ENCODE measurements around the gene ZNF618. TPM values are rescaled to one million over a fixed set of nuclear protein-coding genes. Genes with fewer than 3 reads are reported as not detected.

ZNF618 gene
- total and polyA plus RNA-seq, 2 experiments from 2014 or later = 20.0 to 26.0 TPM

DNA sequence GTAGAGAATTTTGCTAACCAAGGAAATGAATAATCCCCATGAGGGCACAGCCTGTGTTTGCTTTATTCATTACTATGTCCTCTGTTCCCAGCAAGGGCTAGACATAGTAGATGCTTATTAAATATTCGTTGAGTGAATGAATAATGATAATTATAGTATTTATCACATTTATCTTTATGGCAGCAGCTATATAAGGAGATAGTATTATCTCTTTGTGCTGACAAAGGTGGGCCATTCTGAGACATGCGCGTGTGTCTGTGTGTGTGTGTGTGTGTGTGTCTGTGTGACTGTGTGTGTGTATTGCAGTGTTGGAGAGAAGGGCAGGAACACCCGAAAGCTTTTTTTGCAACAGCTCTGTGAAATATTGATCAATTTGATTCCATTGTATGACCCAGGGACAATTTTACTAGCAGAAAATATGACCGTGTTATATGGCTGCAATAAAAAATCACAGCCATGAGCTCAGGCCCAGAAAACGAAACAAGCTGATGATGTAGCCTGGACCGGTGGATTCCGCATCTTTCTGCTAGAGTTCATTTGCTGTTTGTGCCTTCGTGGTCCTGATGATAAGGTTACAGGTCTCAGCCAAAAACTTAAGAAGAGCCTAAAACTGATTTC, 39.8 kb downstream of the ZNF618 start:
- Histone ChIP-seq H3K27me3 (no peaks in the 10 kb centered on the region), H3K27ac (no peak overlapping the region), H3K36me3 (no peaks in the 10 kb centered on the region), H3K4me1 (ENCODE audit: low read depth) (no peaks in the 10 kb centered on the region), H3K9me3 (ENCODE audit: low read depth) (no peaks in the 10 kb centered on the region), H3K4me3 (no peak overlapping the region)
- DNase-seq (ENCODE audit: low read depth in 1 of 2, low spot score in 1 of 2) = no peak
- TF ChIP-seq, protein P1, sequence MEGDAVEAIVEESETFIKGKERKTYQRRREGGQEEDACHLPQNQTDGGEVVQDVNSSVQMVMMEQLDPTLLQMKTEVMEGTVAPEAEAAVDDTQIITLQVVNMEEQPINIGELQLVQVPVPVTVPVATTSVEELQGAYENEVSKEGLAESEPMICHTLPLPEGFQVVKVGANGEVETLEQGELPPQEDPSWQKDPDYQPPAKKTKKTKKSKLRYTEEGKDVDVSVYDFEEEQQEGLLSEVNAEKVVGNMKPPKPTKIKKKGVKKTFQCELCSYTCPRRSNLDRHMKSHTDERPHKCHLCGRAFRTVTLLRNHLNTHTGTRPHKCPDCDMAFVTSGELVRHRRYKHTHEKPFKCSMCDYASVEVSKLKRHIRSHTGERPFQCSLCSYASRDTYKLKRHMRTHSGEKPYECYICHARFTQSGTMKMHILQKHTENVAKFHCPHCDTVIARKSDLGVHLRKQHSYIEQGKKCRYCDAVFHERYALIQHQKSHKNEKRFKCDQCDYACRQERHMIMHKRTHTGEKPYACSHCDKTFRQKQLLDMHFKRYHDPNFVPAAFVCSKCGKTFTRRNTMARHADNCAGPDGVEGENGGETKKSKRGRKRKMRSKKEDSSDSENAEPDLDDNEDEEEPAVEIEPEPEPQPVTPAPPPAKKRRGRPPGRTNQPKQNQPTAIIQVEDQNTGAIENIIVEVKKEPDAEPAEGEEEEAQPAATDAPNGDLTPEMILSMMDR (IDR thresholded peaks at IDR 0.05; ENCODE audit: low read depth, low read length) = no peak

DNA sequence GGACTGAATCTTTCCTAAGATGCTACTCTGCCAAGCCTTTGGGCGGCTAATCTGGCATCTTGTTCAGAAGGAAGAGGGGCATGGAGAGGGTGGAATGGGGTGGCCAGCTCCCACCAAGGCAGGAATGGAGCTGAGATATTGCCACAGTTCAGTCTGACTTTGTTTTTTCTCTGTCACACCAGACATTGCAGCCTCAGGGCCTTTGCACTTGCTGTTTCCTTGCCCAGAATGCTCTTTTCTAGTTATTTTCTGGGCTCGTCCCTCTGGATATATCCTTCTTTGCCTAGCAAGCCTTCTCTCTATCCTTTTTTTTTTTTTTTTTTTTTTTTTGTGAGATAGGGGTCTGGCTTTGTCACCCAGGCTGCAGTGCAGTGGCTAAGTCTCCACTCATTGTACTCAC, 40.8 kb downstream of the ZNF618 start:
- no peak overlapping the region for H3K4me3 ChIP-seq
- no peak overlapping the region for H3K27ac ChIP-seq
- H3K9me3 ChIP-seq (ENCODE audit: low read depth) = no peaks in the 10 kb centered on the region
- H3K27me3 ChIP-seq = no peaks in the 10 kb centered on the region
- H3K36me3 ChIP-seq = no peaks in the 10 kb centered on the region
- H3K4me1 ChIP-seq (ENCODE audit: low read depth) = no peaks in the 10 kb centered on the region
- no peak for DNase-seq (ENCODE audit: low read depth in 1 of 2, low spot score in 1 of 2)
- TF ChIP-seq, protein P1 (IDR thresholded peaks at IDR 0.05; ENCODE audit: low read depth, low read length) = no peak

DNA sequence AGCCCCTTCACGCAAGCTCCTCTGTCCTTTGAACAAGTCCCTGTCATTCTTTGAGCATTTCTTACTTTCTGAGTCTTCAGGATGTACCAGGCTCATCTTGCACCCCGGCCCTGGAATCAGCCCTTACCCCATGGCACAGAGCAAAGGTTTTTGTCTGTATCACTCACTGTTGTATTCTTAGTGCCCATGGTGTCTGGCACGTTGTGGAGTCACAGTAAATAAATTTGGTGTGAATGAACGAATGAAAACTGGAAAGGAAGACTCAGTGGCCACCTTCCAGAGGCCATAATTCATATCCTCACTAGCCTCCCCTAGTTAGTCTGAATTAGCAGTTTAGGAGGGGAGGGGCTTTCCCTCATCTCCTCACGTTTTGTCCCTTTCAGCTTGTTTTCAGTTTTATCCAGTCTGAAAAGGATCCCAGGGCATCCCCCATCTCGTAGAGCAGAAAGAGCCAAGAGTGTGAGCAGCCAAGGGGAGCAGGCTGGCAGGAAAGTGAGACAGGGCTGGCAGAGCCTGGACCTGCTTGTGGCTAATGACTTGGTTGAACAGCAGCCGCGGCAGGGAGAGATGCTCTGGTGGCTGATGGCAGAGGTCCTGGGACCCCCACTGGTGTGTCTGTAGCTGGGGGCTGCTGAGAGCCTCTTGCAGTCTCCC, 42.7 kb downstream of the ZNF618 start:
- no peak for DNase-seq (ENCODE audit: low read depth in 1 of 2, low spot score in 1 of 2)
- no peak overlapping the region for H3K27ac ChIP-seq
- H3K36me3 ChIP-seq = no peaks in the 10 kb centered on the region
- no peaks in the 10 kb centered on the region for H3K4me1 ChIP-seq (ENCODE audit: low read depth)
- no peaks in the 10 kb centered on the region for H3K9me3 ChIP-seq (ENCODE audit: low read depth)
- H3K4me3 ChIP-seq = no peak overlapping the region
- H3K27me3 ChIP-seq = no peaks in the 10 kb centered on the region
- TF ChIP-seq, protein P1 (IDR thresholded peaks at IDR 0.05; ENCODE audit: low read depth, low read length) = no peak

DNA sequence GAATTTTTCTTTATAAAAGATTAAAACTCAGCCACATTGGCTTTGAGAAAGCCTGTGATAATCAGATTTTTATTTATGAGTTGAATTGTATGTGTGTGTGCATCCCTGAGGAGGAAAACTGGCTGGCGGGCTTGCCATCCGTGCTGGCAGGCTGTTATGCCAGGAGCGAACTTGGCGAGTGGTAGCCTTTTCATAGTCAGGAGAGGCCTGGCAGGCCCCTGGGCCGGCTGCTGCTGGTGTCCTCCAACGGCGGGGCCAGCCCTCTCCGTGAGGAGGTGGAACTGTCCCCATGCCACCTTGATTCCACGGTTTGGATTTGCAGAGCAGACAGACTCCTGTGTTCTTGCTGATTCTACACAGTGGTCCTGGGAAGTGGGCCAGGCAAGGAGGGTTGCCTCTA, 43.3 kb downstream of the ZNF618 start:
- no peaks in the 10 kb centered on the region for H3K27me3 ChIP-seq
- DNase-seq (ENCODE audit: low read depth in 1 of 2, low spot score in 1 of 2) = no peak
- no peak overlapping the region for H3K4me3 ChIP-seq
- H3K9me3 ChIP-seq (ENCODE audit: low read depth) = no peaks in the 10 kb centered on the region
- H3K36me3 ChIP-seq = no peaks in the 10 kb centered on the region
- TF ChIP-seq, protein P1 (IDR thresholded peaks at IDR 0.05; ENCODE audit: low read depth, low read length) = no peak
- no peak overlapping the region for H3K27ac ChIP-seq
- no peaks in the 10 kb centered on the region for H3K4me1 ChIP-seq (ENCODE audit: low read depth)

DNA sequence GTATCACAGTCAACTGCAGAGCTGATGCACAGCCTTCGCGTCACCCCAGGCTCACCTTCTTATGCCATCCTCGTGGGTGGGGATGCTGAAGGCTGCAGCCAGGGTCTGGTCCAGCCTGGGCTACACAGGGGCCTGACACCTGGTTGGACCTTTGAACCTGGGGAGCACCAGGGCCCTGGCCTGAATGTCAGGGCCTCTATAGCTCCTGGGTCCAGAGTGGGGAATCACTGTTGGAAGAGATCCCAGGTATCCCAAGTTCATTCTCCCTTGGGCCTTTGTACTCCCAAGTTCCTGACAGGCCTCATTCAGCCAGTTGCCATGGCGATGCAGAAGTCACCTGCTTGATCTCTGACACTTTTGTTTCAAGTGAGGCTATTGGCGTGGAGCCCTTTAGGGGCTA, 43.8 kb downstream of the ZNF618 start:
- TF ChIP-seq, protein P1 (IDR thresholded peaks at IDR 0.05; ENCODE audit: low read depth, low read length) = no peak
- no peak for DNase-seq (ENCODE audit: low read depth in 1 of 2, low spot score in 1 of 2)
- Histone ChIP-seq H3K4me3 (no peak overlapping the region), H3K4me1 (ENCODE audit: low read depth) (no peaks in the 10 kb centered on the region), H3K36me3 (no peaks in the 10 kb centered on the region), H3K27me3 (no peaks in the 10 kb centered on the region), H3K27ac (no peak overlapping the region), H3K9me3 (ENCODE audit: low read depth) (no peaks in the 10 kb centered on the region)

Data from cardiac muscle cell (in vitro differentiated cells and primary cell).